Stimulated activated memory B cell treated with anti-CD40 and anti-IgM and Interleukin-4, amounts not matched to agents 10 μg/mL and 1 μg/mL and 100 μg/mL, for 72 hours (primary cell): Measurements from ENCODE around the gene P2RX3.

Source experiments
- ATAC-seq: fragments of 150-1000 bp; cut with Tn5 transposase; 2 replicates; pipeline ENCODE4 v1.10.0; 2021
- H3K27ac Mint-ChIP-seq: one replicate; pipeline ENCODE4 v1.8.0; 2022; ENCODE audit warnings: mild to moderate bottlenecking, mixed read lengths
- H3K27me3 Mint-ChIP-seq: one replicate; pipeline ENCODE4 v1.8.0; 2022; ENCODE audit warnings: mixed read lengths
- H3K36me3 Mint-ChIP-seq: one replicate; pipeline ENCODE4 v1.8.0; 2022; ENCODE audit warnings: mixed read lengths
- H3K4me1 Mint-ChIP-seq: one replicate; pipeline ENCODE4 v1.8.0; 2022; ENCODE audit warnings: mixed read lengths
- H3K4me3 Mint-ChIP-seq: one replicate; pipeline ENCODE4 v1.8.0; 2022; ENCODE audit warnings: mild to moderate bottlenecking, moderate library complexity, mixed read lengths
- H3K9me3 Mint-ChIP-seq: one replicate; pipeline ENCODE4 v1.8.0; 2022; ENCODE audit warnings: mixed read lengths

The P2RX3 gene

GRCh38 chr11:57318178-57318577, 20.0 kb upstream of the P2RX3 start:
- H3K9me3 Mint-ChIP-seq: no peaks in the 10 kb centered on the region
- no peak overlapping the region for H3K4me3 Mint-ChIP-seq
- no peaks in the 10 kb centered on the region for H3K27me3 Mint-ChIP-seq
- H3K4me1 Mint-ChIP-seq: peaks cover 15% of the 10 kb centered on the region
- H3K27ac Mint-ChIP-seq: no peak overlapping the region
- ATAC-seq: no peak
- peaks cover 11% of the 10 kb centered on the region for H3K36me3 Mint-ChIP-seq

DNA sequence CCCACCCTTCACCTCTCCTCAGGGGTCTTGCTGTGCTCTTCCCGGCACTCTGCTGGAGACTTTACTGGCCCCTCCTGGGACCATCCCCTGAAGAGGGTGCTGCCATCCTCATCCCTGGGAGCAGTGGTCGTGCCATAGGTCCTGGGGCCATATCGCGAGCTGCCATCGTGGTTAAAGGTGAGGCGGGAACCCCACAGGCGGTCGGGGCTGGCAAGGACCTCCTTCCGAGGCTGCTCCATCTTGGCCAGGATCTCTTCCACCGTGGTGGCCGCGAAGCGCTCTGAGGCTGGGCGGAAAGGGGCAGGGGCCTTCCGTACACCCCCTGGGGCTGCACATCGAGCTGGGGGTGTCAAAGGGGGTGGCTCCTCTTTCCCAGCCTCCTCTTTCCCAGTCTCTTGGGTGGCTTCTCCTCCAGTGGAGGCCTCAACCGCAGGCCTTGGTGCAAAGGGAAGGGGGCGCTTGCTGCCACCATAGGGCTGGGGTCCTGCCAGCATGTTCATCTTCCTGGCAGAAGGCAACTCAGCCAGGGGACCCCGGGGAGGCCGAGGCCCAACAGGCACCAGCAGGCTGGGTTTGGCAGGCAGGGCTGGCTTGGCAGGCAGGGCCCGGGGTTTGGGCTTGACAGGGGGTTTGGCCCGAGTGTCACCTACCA, 18.0 kb upstream of the P2RX3 start:
- Mint-ChIP-seq H3K27me3 (no peaks in the 10 kb centered on the region), H3K36me3 (peaks cover 11% of the 10 kb centered on the region), H3K4me1 (peaks cover 27% of the 10 kb centered on the region), H3K9me3 (no peaks in the 10 kb centered on the region), H3K27ac (no peak overlapping the region), H3K4me3 (no peak overlapping the region)
- ATAC-seq: no peak

DNA sequence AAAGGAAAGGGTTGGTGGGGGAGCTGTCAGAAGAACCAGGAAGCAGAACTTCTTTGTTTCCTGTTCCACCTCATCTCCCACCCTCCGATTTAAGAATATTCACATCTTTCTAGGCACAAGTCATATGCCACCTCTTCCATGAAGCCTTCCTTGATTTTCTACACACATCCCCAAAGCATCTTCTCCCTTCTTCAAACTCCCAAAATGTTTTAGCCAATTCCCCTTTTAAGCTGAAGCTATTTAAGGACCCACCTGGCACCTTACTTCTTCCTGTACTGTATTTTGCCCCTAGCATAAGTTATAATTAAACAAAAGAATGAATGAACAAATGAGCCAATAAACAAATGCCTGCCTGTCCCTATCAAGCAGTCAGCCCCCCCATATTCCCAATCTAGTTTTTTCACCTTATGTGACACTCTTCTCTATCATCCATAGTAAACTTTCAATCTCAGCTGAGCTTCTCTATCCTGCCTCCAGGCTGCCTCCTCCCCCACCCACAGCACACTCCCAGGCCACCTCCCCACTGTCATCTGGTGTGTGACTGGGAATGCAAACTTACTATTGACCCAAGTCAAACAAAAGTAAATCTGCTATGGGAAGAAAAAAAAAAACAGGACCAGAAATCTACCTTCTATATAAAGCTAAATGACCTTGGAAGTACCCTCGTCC, 17.3 kb upstream of the P2RX3 start:
- Mint-ChIP-seq H3K9me3 (no peaks in the 10 kb centered on the region), H3K36me3 (peaks cover 14% of the 10 kb centered on the region), H3K4me3 (no peak overlapping the region), H3K27ac (no peak overlapping the region), H3K27me3 (no peaks in the 10 kb centered on the region), H3K4me1 (peaks cover 33% of the 10 kb centered on the region)
- ATAC-seq: no peak

GRCh38 chr11:57321388-57322255, 16.5 kb upstream of the P2RX3 start:
- peaks cover 22% of the 10 kb centered on the region for H3K36me3 Mint-ChIP-seq
- H3K9me3 Mint-ChIP-seq: no peaks in the 10 kb centered on the region
- no peak overlapping the region for H3K4me3 Mint-ChIP-seq
- no peak overlapping the region for H3K27ac Mint-ChIP-seq
- H3K4me1 Mint-ChIP-seq: peaks cover 41% of the 10 kb centered on the region
- H3K27me3 Mint-ChIP-seq: no peaks in the 10 kb centered on the region
- no peak for ATAC-seq

DNA sequence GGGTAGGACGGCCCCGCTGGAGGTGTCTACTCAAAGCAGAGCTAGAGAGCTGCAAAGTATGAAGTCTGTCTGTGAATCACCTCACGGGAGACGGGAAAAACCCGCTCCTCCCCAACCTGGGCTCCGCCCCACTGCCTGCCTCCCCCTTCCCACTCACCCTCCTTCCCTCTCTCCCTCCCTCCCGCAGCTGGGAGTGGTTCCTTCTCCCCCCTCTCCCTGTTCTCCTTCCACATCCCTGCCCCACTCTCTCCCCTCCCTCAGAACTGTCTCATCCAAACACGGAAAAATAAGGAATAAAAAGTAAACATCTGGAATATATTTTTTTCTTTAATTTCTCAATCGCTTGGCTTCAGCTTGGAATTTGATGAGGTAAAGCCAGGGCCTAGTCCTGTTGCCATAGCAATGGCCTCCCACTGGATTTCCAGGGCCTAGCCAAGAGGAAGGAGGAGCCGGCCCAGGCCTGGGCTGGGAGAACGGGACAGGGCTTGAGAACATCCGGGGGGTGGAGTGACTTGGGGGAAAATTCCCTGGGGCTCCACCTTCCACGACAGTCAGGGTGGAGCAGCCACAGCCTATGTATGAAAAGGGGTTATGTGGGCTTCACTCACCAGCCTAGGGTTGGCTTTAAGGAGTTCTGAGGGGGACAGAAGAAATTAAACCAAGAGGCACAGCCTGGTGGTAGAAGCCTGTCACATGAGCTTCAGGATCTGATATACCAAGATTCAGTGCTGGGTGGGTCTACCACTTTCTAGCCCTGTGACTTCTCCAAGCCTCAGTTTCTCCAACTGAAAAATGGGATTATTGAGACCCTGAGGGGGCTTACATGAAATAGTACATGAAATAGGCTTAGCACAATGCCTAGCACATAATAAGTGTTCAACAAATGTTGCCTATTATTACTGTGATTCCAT, 15.6 kb upstream of the P2RX3 start:
- no peaks in the 10 kb centered on the region for H3K27me3 Mint-ChIP-seq
- peak overlapping the region; percentile 10 for H3K4me3 Mint-ChIP-seq
- no peaks in the 10 kb centered on the region for H3K9me3 Mint-ChIP-seq
- peaks cover 48% of the 10 kb centered on the region for H3K4me1 Mint-ChIP-seq
- ATAC-seq: no peak
- peak overlapping the region; percentile 88 for H3K27ac Mint-ChIP-seq
- H3K36me3 Mint-ChIP-seq: peaks cover 31% of the 10 kb centered on the region

GRCh38 chr11:57323167-57323854, 14.8 kb upstream of the P2RX3 start:
- Mint-ChIP-seq H3K27me3 (no peaks in the 10 kb centered on the region), H3K9me3 (no peaks in the 10 kb centered on the region), H3K27ac (peak overlapping the region; percentile 88), H3K4me3 (peak overlapping the region; percentile 85), H3K4me1 (peaks cover 51% of the 10 kb centered on the region), H3K36me3 (peaks cover 39% of the 10 kb centered on the region)
- ATAC-seq: no peak

DNA sequence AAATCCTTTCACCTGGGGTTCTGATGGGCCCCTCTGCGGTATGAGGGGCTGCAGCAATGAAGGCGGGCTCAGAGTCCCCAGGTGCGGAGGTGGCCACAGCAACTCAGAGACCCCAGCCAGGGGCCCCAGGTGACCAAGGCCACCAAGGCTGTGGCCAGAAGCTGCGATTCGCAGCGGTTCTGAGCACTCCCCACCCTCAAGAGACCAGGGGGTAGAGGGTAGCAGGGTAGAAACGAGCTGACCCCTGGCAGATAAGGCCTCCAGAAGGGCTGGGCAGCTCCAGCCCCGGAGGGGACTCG, 14.3 kb upstream of the P2RX3 start:
- H3K9me3 Mint-ChIP-seq: no peaks in the 10 kb centered on the region
- H3K4me1 Mint-ChIP-seq: peaks cover 51% of the 10 kb centered on the region
- no peak for ATAC-seq
- peak overlapping the region; percentile 85 for H3K4me3 Mint-ChIP-seq
- peak overlapping the region; percentile 88 for H3K27ac Mint-ChIP-seq
- H3K36me3 Mint-ChIP-seq: peaks cover 43% of the 10 kb centered on the region
- H3K27me3 Mint-ChIP-seq: no peaks in the 10 kb centered on the region

DNA sequence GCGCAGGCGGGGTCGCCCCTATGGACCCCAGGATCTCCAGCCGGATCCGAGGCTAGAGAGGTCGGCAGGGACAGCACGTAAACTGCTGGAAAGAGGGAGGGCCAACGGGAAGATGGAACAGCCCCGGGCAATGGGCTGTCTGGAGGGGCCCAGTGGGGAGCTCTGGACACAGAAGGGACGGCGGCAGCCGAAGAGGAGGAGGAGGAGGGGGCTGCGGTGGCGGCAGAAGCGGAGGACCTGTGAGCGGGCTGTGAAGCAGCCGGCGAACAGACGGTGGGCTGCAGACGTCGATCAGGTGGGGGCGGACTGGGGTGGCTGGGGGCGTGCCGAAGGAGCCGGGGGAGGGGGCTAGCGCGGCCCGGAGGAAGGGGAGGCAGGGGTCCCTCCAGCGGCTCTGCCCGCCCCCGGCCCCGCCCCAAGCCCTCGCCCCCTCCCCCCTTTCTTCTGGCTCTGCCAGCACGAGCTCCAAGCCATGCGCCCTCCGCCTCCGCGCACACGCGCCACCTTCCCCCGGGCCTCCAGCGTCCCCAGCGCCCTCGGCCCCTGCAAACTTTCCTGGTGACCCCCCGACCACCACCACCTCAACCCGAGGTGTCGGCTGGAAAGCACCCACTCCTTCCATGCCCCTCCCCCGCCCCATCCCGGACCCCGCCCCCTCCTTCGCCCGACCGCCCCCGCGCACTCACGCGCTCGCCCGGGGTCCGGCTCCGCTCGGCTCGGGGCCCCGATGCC, 13.8 kb upstream of the P2RX3 start:
- Mint-ChIP-seq H3K9me3 (no peaks in the 10 kb centered on the region), H3K4me3 (peak overlapping the region; percentile 85), H3K27me3 (no peaks in the 10 kb centered on the region), H3K36me3 (peaks cover 41% of the 10 kb centered on the region), H3K27ac (peak overlapping the region; percentile 88), H3K4me1 (peaks cover 51% of the 10 kb centered on the region)
- ATAC-seq: peak; percentile 3

- peaks cover 58% of the 10 kb centered on the region for H3K4me1 Mint-ChIP-seq
- H3K27me3 Mint-ChIP-seq: no peaks in the 10 kb centered on the region
- peak within 1 kb of the TSS; percentile 88 for H3K27ac Mint-ChIP-seq
Measured at GRCh38 chr11:57324886-57325734, 13.0 kb upstream of the P2RX3 start, which contains the start of gene TNKS1BP1. TSS of gene TNKS1BP1 (minus strand) at chr11:57324952. CDS start at chr11:57321885, 3,067 bp downstream.

DNA sequence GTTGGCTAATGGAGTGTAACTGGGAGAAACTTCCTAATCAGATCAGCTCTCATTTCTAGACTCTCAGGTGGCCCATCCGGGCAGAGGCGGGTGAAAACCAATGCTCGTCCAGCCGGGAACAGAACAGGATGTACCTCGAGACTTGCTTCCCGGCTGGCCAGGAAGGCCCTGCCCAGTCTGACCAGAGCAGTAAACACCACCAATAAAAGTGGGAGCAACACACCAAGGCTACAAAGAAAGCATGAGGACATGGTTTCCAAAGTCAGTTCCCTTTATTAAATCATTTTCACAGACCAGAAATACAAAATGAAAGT, 12.5 kb upstream of the P2RX3 start:
- H3K27ac Mint-ChIP-seq: peak overlapping the region; percentile 88
- H3K9me3 Mint-ChIP-seq: no peaks in the 10 kb centered on the region
- no peaks in the 10 kb centered on the region for H3K27me3 Mint-ChIP-seq
- ATAC-seq: no peak
- H3K4me1 Mint-ChIP-seq: peaks cover 64% of the 10 kb centered on the region
- H3K4me3 Mint-ChIP-seq: peak overlapping the region; percentile 82
- peaks cover 52% of the 10 kb centered on the region for H3K36me3 Mint-ChIP-seq

More at GRCh38 chr11:57324886-57325734, 13.0 kb upstream of the P2RX3 start, which contains the start of gene TNKS1BP1:
- peak; percentile 94 for ATAC-seq
- Mint-ChIP-seq H3K36me3 (peaks cover 47% of the 10 kb centered on the region), H3K4me3 (peak within 1 kb of the TSS; percentile 85), H3K9me3 (no peaks in the 10 kb centered on the region)

GRCh38 chr11:57327721-57328120, 10.4 kb upstream of the P2RX3 start:
- Mint-ChIP-seq H3K27me3 (no peaks in the 10 kb centered on the region), H3K27ac (peak overlapping the region; percentile 88), H3K4me1 (peaks cover 56% of the 10 kb centered on the region), H3K36me3 (peaks cover 66% of the 10 kb centered on the region), H3K4me3 (no peak overlapping the region), H3K9me3 (no peaks in the 10 kb centered on the region)
- ATAC-seq: no peak

GRCh38 chr11:57330029-57330428, 8.1 kb upstream of the P2RX3 start:
- H3K27ac Mint-ChIP-seq: peak overlapping the region; percentile 79
- H3K4me3 Mint-ChIP-seq: no peak overlapping the region
- no peak for ATAC-seq
- H3K4me1 Mint-ChIP-seq: peaks cover 59% of the 10 kb centered on the region
- no peaks in the 10 kb centered on the region for H3K9me3 Mint-ChIP-seq
- no peaks in the 10 kb centered on the region for H3K27me3 Mint-ChIP-seq
- peaks cover 84% of the 10 kb centered on the region for H3K36me3 Mint-ChIP-seq

GRCh38 chr11:57331720-57332119, 6.4 kb upstream of the P2RX3 start:
- Mint-ChIP-seq H3K27ac (no peak overlapping the region), H3K36me3 (peaks cover 72% of the 10 kb centered on the region), H3K4me3 (no peak overlapping the region), H3K4me1 (peaks cover 56% of the 10 kb centered on the region), H3K9me3 (no peaks in the 10 kb centered on the region), H3K27me3 (no peaks in the 10 kb centered on the region)
- ATAC-seq: no peak
